GM19395 (cell line): ENCODE results near the gene SYNM.

Experiments
- ATAC-seq: cut with Tn5 transposase; IDR thresholded peaks from one replicate; pipeline ENCODE4 v1.9.1; 2021; ENCODE audit warnings: mild to moderate bottlenecking, moderate library complexity; ENCODE audit not compliant: unreplicated experiment

The SYNM gene

GRCh38 chr15:99085413-99086326, 19.2 kb upstream of the SYNM start:
- ATAC-seq = no peak

- no peak for ATAC-seq
Observed at GRCh38 chr15:99086327-99086667, 18.6 kb upstream of the SYNM start.

GRCh38 chr15:99087405-99087943, 17.4 kb upstream of the SYNM start:
- ATAC-seq = no peak

- ATAC-seq = peak; percentile 100
Observed at GRCh38 chr15:99090011-99090699, 14.7 kb upstream of the SYNM start.

- ATAC-seq = no peak
Observed at GRCh38 chr15:99090938-99091337, 13.9 kb upstream of the SYNM start.

GRCh38 chr15:99092554-99093172, 12.2 kb upstream of the SYNM start:
- no peak for ATAC-seq

GRCh38 chr15:99095626-99096025, 9.3 kb upstream of the SYNM start:
- no peak for ATAC-seq

- no peak for ATAC-seq
Observed at GRCh38 chr15:99096173-99096893, 8.5 kb upstream of the SYNM start.

- no peak for ATAC-seq
Observed at GRCh38 chr15:99096894-99097426, 7.9 kb upstream of the SYNM start.

- no peak for ATAC-seq
Observed at GRCh38 chr15:99097441-99098410, 7.2 kb upstream of the SYNM start.

GRCh38 chr15:99098426-99098825, 6.5 kb upstream of the SYNM start:
- ATAC-seq = no peak

- ATAC-seq = no peak
Observed at GRCh38 chr15:99098991-99099390, 5.9 kb upstream of the SYNM start.

- no peak for ATAC-seq
Observed at GRCh38 chr15:99099661-99100060, 5.2 kb upstream of the SYNM start.

GRCh38 chr15:99100245-99101173, 4.4 kb upstream of the SYNM start:
- no peak for ATAC-seq

- ATAC-seq = no peak
Observed at GRCh38 chr15:99101501-99101900, 3.4 kb upstream of the SYNM start.

- no peak for ATAC-seq
Observed at GRCh38 chr15:99102332-99103235, 2.3 kb upstream of the SYNM start.

- no peak for ATAC-seq
Observed at GRCh38 chr15:99103279-99103678, 1.6 kb upstream of the SYNM start.
